NCI-H128 (cell line): ENCODE data around the gene CA5A.
"Not testable (repeated sequence)": the region's sequence is repeated elsewhere in the genome, so short reads cannot be mapped to it uniquely, and the experiment has no call there.

Experiments
- DNase-seq: peaks from one replicate; lab custom pipeline; 2025; ENCODE audit not compliant: unreplicated experiment; lab: John Stamatoyannopoulos, UW

CA5A gene

GRCh38 chr16:87870418-87871291, 65.7 kb downstream of the CA5A start:
- DNase-seq = not testable (repeated sequence)

- not testable (repeated sequence) for DNase-seq
Observed at GRCh38 chr16:87869879-87870417, 66.4 kb downstream of the CA5A start.

DNA sequence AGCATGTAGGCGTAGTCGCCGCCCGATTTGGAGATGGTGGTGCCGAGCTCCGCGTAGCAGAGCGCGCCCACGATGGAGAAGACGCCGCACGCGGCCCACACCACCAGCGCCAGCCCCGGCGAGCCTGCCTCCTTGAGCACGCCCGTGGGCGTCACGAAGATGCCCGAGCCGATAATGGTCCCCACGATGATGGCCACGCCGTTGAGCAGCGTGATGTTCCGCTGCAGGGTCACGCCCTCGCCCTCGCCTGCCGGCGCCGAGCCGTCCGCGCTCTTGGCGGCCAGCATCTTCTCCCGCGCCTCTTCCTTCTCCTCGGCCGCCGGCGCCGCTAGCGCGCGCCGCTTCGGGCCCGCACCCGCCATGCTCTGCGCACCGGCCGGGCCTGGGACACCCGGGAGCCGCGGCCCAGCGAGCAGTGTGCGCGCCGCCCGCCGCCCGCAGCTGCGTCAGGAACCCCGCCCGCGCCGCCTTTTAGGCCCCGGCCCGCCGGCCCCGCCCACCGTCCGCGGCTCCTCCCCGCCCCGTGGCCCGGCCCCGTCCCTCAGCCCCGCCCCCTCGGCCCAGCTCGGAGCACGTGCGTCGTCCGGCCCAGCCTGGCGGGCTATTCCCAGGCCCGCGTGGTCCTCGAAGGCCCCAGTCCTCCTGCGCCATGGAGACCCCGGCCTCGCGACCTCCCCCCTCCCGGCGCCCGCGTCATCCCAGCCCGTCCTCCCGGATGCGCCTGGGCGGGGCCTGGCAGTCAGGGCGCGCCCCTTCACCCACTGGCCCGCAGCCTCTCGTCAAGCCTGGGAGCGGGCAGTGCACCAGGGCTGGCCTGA, 67.1 kb downstream of the CA5A start, which contains the start of gene SLC7A5:
Gene SLC7A5 (minus strand): TSS at position 447 of the 818 bp plus-strand sequence. CDS start 85 bp downstream, at position 362.
- DNase-seq = not testable (repeated sequence)

GRCh38 chr16:87868254-87869029, 67.9 kb downstream of the CA5A start:
- not testable (repeated sequence) for DNase-seq

- DNase-seq = not testable (repeated sequence)
Observed at GRCh38 chr16:87865902-87866555, 70.3 kb downstream of the CA5A start.

DNA sequence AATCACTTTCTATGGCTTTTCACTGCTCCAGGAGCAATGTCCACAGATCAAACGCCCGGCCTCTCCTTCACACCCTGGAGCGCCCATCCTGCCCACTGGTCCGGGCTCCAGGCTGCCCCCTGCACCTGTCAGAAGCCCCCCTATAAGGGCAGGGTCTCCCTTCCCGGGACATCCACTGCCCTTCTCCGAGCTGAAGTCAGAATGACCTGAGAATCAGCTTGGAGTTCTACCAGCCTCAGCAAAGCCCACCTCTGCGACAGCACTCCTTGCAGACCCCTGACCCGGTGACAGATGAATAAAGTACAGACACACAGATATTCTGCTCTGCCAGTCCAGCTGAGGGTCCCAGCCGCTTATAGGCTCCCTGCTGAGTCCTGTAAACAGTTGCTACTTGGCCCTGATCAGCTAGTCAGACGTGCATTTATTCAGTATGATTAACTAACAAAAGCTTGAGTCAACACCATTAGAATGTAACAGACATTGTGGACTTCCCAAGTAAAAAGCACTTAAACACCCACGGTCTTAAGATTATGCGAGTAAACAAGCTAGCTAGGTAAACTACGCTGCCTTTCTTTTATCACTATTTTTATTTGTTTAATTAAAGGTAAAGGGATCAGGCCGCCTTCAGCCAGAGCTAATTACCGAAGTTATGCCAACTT, 71.9 kb downstream of the CA5A start:
- DNase-seq = no peak

GRCh38 chr16:87863327-87863635, 73.0 kb downstream of the CA5A start:
- not testable (repeated sequence) for DNase-seq

- DNase-seq = not testable (repeated sequence)
Observed at GRCh38 chr16:87862597-87863326, 73.6 kb downstream of the CA5A start.

GRCh38 chr16:87861300-87862099, 74.8 kb downstream of the CA5A start:
- DNase-seq = not testable (repeated sequence)

GRCh38 chr16:87860553-87861299, 75.6 kb downstream of the CA5A start:
- DNase-seq = no peak

GRCh38 chr16:87858151-87858993, 78.0 kb downstream of the CA5A start:
- not testable (repeated sequence) for DNase-seq

- DNase-seq = no peak
Observed at GRCh38 chr16:87856791-87857228, 79.5 kb downstream of the CA5A start.

GRCh38 chr16:87855852-87856715, 80.2 kb downstream of the CA5A start:
- DNase-seq = no peak

GRCh38 chr16:87854907-87855683, 81.2 kb downstream of the CA5A start:
- DNase-seq = no peak
